CD14-positive monocyte (primary cell): ENCODE data around the gene UBE3A. TPM values are rescaled to one million over a fixed set of nuclear protein-coding genes. Genes with fewer than 3 reads are reported as not detected.

Experiments used
- DNase-seq, 3 donors: peaks; one replicate each; pipeline ENCODE4 v3.0.0-alpha.2; 2011 to 2022
- H2AFZ ChIP-seq: 2 replicates; pipeline ENCODE4 v1.6.0; 2012; ENCODE audit warnings: mild to moderate bottlenecking, low read depth, low read length, inconsistent platforms; ENCODE audit not compliant: insufficient read depth, poor library complexity, severe bottlenecking
- H3K27ac ChIP-seq, 2 donors: 1 replicate in 1 of 2; 2 replicates in 1 of 2; pipeline ENCODE4 v1.5.1; 2012 to 2013; ENCODE audit warnings: low read length in 2 of 2, control low read depth in 1 of 2, inconsistent platforms in 1 of 2, low read depth in 1 of 2, mild to moderate bottlenecking in 1 of 2
- H3K27me3 ChIP-seq, 2 donors: one replicate each; pipeline versions ENCODE4 v1.6.0 to v1.6.1; 2011 to 2013; ENCODE audit warnings: low read length in 2 of 2; ENCODE audit not compliant: control insufficient read depth in 2 of 2, insufficient read depth in 2 of 2
- H3K36me3 ChIP-seq, 2 donors: replicated peaks in 1 of 2; 1 replicate in 1 of 2; 2 replicates in 1 of 2; pipeline versions ENCODE4 v1.5.1 to v1.6.1; 2012 to 2013; ENCODE audit warnings: low read length in 2 of 2, control low read depth in 1 of 2, inconsistent platforms in 1 of 2, mild to moderate bottlenecking in 1 of 2; ENCODE audit not compliant: insufficient read depth in 2 of 2, control insufficient read depth in 1 of 2
- H3K4me1 ChIP-seq, 2 donors: 1 replicate in 1 of 2; 2 replicates in 1 of 2; pipeline versions ENCODE4 v1.5.1 to v1.6.1; 2012 to 2013; ENCODE audit warnings: low read length in 2 of 2, control low read depth in 1 of 2, inconsistent platforms in 1 of 2, mild to moderate bottlenecking in 1 of 2, moderate library complexity in 1 of 2; ENCODE audit not compliant: insufficient read depth in 2 of 2, control insufficient read depth in 1 of 2
- H3K4me2 ChIP-seq: replicated peaks from 2 replicates; pipeline ENCODE3; 2012; ENCODE audit warnings: low read length, moderate library complexity, mild to moderate bottlenecking; ENCODE audit not compliant: poor library complexity, severe bottlenecking; ENCODE audit errors: extremely low read depth
- H3K4me3 ChIP-seq, 3 experiments: fragments of 200-600 bp in 1 of 3; sonication (generic) in 1 of 3; replicated peaks in 1 of 3; 1 replicate in 2 of 3; 2 replicates in 1 of 3; pipeline ENCODE4 v1.5.1; 2011 to 2013; ENCODE audit warnings: low read length in 3 of 3, mild to moderate bottlenecking in 3 of 3, control low read depth in 2 of 3, low read depth in 2 of 3, inconsistent platforms in 1 of 3, moderate library complexity in 1 of 3
- H3K79me2 ChIP-seq: 2 replicates; pipeline ENCODE4 v1.6.0; 2012; ENCODE audit warnings: mild to moderate bottlenecking, control low read depth, inconsistent platforms, low read length, moderate library complexity; ENCODE audit not compliant: insufficient read depth
- H3K9ac ChIP-seq: 2 replicates; pipeline ENCODE4 v1.6.0; 2017; ENCODE audit warnings: low read length, mild to moderate bottlenecking; ENCODE audit not compliant: insufficient read depth, poor library complexity, severe bottlenecking
- H3K9me3 ChIP-seq, 2 donors: replicated peaks in 1 of 2; 1 replicate in 1 of 2; 2 replicates in 1 of 2; pipeline versions ENCODE4 v1.5.1 to v1.6.1; 2012 to 2013; ENCODE audit warnings: low read length in 2 of 2, control low read depth in 1 of 2; ENCODE audit not compliant: control insufficient read depth in 1 of 2, insufficient read depth in 1 of 2
- H4K20me1 ChIP-seq: 2 replicates; pipeline ENCODE4 v1.6.0; 2012; ENCODE audit warnings: mild to moderate bottlenecking, low read length, control low read depth, moderate library complexity; ENCODE audit not compliant: insufficient read depth
- H3K27ac Mint-ChIP-seq, 7 donors: one replicate each; pipeline ENCODE4 v1.8.0; 2020; ENCODE audit warnings: mild to moderate bottlenecking in 7 of 7, mixed read lengths in 7 of 7, moderate library complexity in 6 of 7, inconsistent platforms in 2 of 7
- H3K27me3 Mint-ChIP-seq, 3 donors: one replicate each; pipeline ENCODE4 v1.8.0; 2021 to 2022; ENCODE audit warnings: low read depth in 3 of 3, mild to moderate bottlenecking in 3 of 3, mixed read lengths in 3 of 3, moderate library complexity in 3 of 3, inconsistent platforms in 1 of 3
- H3K36me3 Mint-ChIP-seq, 2 donors: one replicate each; pipeline ENCODE4 v1.8.0; 2020; ENCODE audit warnings: mixed read lengths in 2 of 2, inconsistent platforms in 1 of 2, mild to moderate bottlenecking in 1 of 2
- H3K4me1 Mint-ChIP-seq: one replicate; pipeline ENCODE4 v1.8.0; 2020; ENCODE audit warnings: mild to moderate bottlenecking, mixed read lengths
- H3K4me3 Mint-ChIP-seq, 2 donors: one replicate each; pipeline ENCODE4 v1.8.0; 2020; ENCODE audit warnings: mild to moderate bottlenecking in 2 of 2, mixed read lengths in 2 of 2, moderate library complexity in 1 of 2
- H3K9me3 Mint-ChIP-seq, 7 donors: one replicate each; pipeline ENCODE4 v1.8.0; 2020 to 2022; ENCODE audit warnings: mixed read lengths in 7 of 7, mild to moderate bottlenecking in 6 of 7, moderate library complexity in 6 of 7, inconsistent platforms in 2 of 7
- CTCF ChIP-seq: fragments of 200-600 bp; IDR thresholded peaks from one replicate; pipeline ENCODE4 v1.8.0; 2022; ENCODE audit warnings: antibody characterized with exemption, mild to moderate bottlenecking
- WGBS: methylation state at CpG from one replicate; pipeline ENCODE4 v1.1.5; 2013; ENCODE audit warnings: missing lambda C conversion rate; ENCODE audit not compliant: insufficient coverage; 5-methylcytosine and 5-hydroxymethylcytosine counted together
- intact Hi-C, 2 donors: fragments of 100-400 bp; cut with micrococcal nuclease; formaldehyde crosslinking; loops; one replicate each; pipeline versions ENCODE4 v1.15.0 to v1.15.1; 2023
- polyA plus RNA-seq, 3 donors: library from polyadenylated mRNA; depleted of rRNA in 1 of 3; unstranded in 2 of 3; stranded (reverse) in 1 of 3; fragments of 300-500 nt in 2 of 3; fragments of >200 nt in 1 of 3; fragmentation: Illumina TruSeq in 2 of 3; gene quantifications; 1 replicate in 2 of 3; 2 replicates in 1 of 3; pipeline ENCODE4 v1.2.3, GENCODE V29; 2012 to 2021

Gene UBE3A
- polyA plus RNA-seq, 3 donors: 13.9 to 73.3 (median 54.5) TPM

- Histone ChIP-seq H3K9me3 (peaks cover 7 to 14% of the 10 kb centered on the region in 2 donors), H4K20me1 (peaks cover 4% of the 10 kb centered on the region), H3K79me2 (no peaks in the 10 kb centered on the region), H3K4me3 (no peak overlapping the region), H3K27ac (no peak overlapping the region), H3K4me1 (no peaks in the 10 kb centered on the region), H3K36me3 (peaks cover 7 to 88% of the 10 kb centered on the region in 2 donors), H3K27me3 (no peaks in the 10 kb centered on the region), H2AFZ (no peak overlapping the region), H3K9ac (no peak overlapping the region), H3K4me2 (no peak overlapping the region)
- no CpG with 5 or more reads among the region's 3 CpGs for WGBS
- intact Hi-C loops: no loop called here
- Mint-ChIP-seq H3K4me1 (no peaks in the 10 kb centered on the region), H3K36me3 (peaks cover 65 to 84% of the 10 kb centered on the region in 2 donors), H3K9me3 (peaks cover 3 to 21% (median 11%) of the 10 kb centered on the region in 7 donors), H3K4me3 (no peak overlapping the region), H3K27ac (no peak overlapping the region), H3K27me3 (no peaks in the 10 kb centered on the region)
- DNase-seq: no peak
- no peak for TF ChIP-seq CTCF
These were observed 92.5 kb downstream of the UBE3A start for GRCh38 chr15:25346371-25346770.

GRCh38 chr15:25345943-25346342 is 92.9 kb downstream of the UBE3A start:
- H3K4me1 Mint-ChIP-seq: no peaks in the 10 kb centered on the region
- no peak overlapping the region for H2AFZ ChIP-seq
- peaks cover 4% of the 10 kb centered on the region for H4K20me1 ChIP-seq
- no peaks in the 10 kb centered on the region for H3K79me2 ChIP-seq
- no peaks in the 10 kb centered on the region for H3K27me3 Mint-ChIP-seq
- H3K36me3 ChIP-seq: peaks cover 7 to 86% of the 10 kb centered on the region in 2 donors
- no peak overlapping the region for H3K27ac ChIP-seq
- H3K27ac Mint-ChIP-seq: peak overlapping the region in 1 of 7 donors; percentile 38
- TF ChIP-seq CTCF: no peak
- DNase-seq: no peak
- intact Hi-C loops: no loop called here
- no peaks in the 10 kb centered on the region for H3K27me3 ChIP-seq
- no peak overlapping the region for H3K4me3 Mint-ChIP-seq
- H3K4me1 ChIP-seq: no peaks in the 10 kb centered on the region
- no peak overlapping the region for H3K4me3 ChIP-seq
- 100% methylated on average over 2 of the region's 3 CpGs for WGBS
- H3K36me3 Mint-ChIP-seq: peaks cover 63 to 80% of the 10 kb centered on the region in 2 donors
- H3K9me3 Mint-ChIP-seq: peaks cover 3 to 21% (median 9%) of the 10 kb centered on the region in 7 donors
- H3K9ac ChIP-seq: no peak overlapping the region
- H3K4me2 ChIP-seq: no peak overlapping the region
- peaks cover 7 to 14% of the 10 kb centered on the region in 2 donors for H3K9me3 ChIP-seq
